DND-41 (cell line): Measurements from ENCODE around the gene C1R.

Source experiments
- EZH2 ChIP-seq: IDR thresholded peaks from 3 replicates; pipeline ENCODE4 v1.6.1; 2012; ENCODE audit warnings: borderline replicate concordance, low read depth, mild to moderate bottlenecking, moderate library complexity, low read length, inconsistent platforms; ENCODE audit not compliant: severe bottlenecking
- TF ChIP-seq, protein P1 (sequence below): IDR thresholded peaks from 2 replicates; pipeline ENCODE4 v1.5.1; 2012; ENCODE audit warnings: borderline replicate concordance, low read length, moderate library complexity, mild to moderate bottlenecking; ENCODE audit not compliant: poor library complexity, severe bottlenecking; ENCODE audit errors: extremely low read depth

DNA sequence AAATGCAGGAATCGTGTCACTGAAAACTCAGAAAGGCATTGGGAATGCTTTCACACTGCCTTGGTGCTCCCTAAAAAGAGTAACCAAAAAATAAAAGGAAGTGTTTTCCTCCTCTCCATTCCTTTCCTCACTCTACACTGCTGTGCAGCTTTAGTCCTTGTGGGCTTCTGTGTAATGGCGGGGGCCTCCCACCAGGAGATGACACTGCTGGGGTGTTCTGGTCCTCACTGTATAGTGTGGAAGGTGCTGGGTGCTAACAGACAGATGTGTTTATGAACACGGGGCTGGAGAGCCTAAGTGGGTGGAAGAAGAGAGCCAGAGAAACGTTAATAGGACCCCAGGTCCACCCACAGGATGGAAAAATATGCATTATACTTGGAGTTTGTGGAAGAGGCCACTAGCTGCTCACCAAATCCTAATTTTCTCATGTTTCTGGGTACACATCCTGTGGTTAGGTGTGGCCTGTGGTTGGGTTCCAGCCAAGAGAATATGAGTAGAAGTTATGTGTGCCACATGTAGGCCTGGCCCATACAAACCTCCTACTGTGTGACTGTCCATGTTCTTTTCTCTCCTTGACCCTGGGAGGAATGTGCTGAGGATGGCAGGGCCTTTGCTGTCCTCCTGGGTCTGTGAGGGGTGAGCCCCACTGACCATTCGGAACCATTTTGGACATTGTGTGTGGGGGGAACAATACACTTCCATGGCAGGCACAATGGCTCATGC, 45.7 kb downstream of the C1R start:
- TF ChIP-seq, protein P1, sequence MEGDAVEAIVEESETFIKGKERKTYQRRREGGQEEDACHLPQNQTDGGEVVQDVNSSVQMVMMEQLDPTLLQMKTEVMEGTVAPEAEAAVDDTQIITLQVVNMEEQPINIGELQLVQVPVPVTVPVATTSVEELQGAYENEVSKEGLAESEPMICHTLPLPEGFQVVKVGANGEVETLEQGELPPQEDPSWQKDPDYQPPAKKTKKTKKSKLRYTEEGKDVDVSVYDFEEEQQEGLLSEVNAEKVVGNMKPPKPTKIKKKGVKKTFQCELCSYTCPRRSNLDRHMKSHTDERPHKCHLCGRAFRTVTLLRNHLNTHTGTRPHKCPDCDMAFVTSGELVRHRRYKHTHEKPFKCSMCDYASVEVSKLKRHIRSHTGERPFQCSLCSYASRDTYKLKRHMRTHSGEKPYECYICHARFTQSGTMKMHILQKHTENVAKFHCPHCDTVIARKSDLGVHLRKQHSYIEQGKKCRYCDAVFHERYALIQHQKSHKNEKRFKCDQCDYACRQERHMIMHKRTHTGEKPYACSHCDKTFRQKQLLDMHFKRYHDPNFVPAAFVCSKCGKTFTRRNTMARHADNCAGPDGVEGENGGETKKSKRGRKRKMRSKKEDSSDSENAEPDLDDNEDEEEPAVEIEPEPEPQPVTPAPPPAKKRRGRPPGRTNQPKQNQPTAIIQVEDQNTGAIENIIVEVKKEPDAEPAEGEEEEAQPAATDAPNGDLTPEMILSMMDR, result no peak
- TF ChIP-seq EZH2, result no peak
